GM15510 (cell line): ENCODE measurements around the gene TCAP.

Experiments used
- POLR2A ChIP-seq: IDR thresholded peaks from 3 replicates; pipeline ENCODE4 v1.6.1; 2011; ENCODE audit warnings: borderline replicate concordance; ENCODE audit not compliant: insufficient read length; ENCODE audit errors: extremely low read depth

TCAP gene

GRCh38 chr17:39666231-39666600, 1.1 kb downstream of the TCAP start:
- no peak for TF ChIP-seq POLR2A

DNA sequence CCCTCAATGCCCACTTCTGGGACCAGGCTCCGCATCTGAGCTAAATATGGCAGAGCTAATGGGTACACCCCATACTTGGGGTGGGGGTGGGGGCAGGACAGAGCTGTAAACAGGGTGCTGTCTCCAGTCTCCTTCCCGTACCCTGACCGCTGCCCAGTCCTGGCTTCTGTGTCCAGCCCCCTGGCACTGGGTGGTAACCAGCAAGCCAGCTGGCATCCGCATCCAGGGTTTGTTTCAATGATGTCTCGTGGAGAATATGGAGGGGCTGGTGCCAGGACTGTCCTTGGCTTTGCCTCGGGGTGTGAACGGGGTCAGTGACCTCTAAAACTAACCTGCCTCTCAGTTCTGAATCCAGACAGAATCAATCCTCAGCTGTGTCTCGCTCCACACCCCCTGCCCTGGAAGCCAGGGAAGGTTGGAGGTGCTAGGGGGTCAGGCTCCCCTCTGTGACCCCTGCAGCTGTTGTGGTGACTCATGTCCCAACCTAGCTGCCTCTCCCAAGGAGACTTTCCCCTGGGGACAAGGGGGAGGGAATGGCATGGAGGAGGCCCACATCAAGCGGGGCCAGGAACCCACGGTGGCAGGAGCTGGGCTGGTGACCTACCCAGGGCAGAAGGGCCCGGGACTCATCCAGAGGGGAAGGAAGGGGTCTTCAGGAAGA, 1.6 kb downstream of the TCAP start:
- TF ChIP-seq POLR2A = no peak

GRCh38 chr17:39667262-39667944, 2.3 kb downstream of the TCAP start:
- no peak for TF ChIP-seq POLR2A

DNA sequence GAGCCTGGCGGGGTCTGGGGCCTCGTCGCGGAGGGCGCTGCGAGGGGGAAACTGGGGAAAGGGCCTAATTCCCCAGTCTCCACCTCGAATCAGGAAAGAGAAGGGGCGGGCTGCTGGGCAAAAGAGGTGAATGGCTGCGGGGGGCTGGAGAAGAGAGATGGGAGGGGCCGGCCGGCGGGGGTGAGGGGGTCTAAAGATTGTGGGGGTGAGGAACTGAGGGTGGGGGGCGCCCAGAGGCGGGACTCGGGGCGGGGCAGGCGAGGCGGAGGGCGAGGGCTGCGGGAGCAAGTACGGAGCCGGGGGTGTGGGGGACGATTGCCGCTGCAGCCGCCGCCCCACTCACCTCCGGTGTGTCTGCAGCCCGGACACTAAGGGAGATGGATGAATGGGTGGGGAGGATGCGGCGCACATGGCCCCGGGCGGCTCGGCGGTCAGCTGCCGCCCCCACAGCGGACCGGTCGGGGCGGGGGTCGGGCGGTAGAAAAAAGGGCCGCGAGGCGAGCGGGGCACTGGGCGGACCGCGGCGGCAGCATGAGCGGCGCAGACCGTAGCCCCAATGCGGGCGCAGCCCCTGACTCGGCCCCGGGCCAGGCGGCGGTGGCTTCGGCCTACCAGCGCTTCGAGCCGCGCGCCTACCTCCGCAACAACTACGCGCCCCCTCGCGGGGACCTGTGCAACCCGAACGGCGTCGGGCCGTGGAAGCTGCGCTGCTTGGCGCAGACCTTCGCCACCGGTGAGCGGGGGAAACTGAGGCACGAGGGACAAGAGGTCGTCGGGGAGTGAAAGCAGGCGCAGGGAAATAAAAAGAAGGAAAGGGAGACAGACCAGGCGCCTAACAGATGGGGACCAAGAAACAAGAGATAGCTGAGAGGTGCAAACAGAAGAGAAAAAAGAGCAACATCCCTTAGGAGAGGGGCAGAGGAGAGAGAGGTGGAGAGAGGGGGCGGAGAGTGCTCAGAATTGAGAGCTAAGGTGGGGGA, 3.1 kb downstream of the TCAP start, which contains the start of gene PNMT:
Gene PNMT, plus strand, starts transcription at position 509 of the 980 bp plus-strand sequence. Its CDS starts 23 bp downstream, at position 532.
- no peak for TF ChIP-seq POLR2A

GRCh38 chr17:39669897-39670735, 5.0 kb downstream of the TCAP start:
- TF ChIP-seq POLR2A = no peak

- no peak for TF ChIP-seq POLR2A
Observed at GRCh38 chr17:39670746-39671145, 5.6 kb downstream of the TCAP start.

- no peak for TF ChIP-seq POLR2A
Observed at GRCh38 chr17:39671651-39672521, 6.7 kb downstream of the TCAP start.

DNA sequence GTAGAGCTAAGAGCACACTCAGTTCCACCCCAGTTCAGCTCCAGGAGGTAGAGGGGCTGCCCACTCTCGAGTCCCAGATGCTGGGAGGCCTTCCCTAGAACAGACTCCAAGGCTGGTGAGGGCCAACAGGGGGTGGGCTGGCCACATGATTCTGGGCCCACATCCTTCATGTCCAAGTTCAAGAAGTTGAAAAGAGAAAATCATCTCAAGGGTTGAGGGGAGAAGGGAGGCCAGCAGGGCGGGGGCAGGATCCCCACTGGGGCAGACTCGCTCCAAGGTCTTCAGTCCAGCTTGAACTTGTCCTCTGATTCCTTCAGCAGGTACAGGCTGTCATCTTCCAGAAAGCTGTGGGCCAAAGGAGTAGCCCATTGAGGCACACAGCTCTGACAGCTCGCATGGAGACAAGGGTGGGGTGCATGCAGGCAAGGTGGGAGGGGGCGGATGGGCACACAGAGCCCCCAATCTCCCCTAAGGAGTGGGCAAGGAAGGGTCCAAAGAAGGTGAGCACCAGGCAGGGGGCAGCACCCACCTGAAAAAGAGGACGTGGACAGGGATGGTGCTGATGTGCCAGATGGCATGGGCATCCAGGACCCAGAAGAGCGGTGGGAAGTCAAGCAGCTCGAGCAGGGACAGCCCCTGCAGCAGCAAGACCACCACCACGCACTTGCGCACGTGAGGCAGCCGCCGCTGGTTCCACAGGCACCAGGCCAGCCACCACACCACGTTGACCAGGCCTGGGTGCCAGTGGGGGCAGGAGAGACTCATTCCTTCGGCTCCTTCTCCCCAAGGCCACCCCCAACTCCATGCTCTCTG, 7.6 kb downstream of the TCAP start:
- TF ChIP-seq POLR2A = no peak

- no peak for TF ChIP-seq POLR2A
Observed at GRCh38 chr17:39673335-39674081, 8.4 kb downstream of the TCAP start.

GRCh38 chr17:39674179-39674578, 9.0 kb downstream of the TCAP start:
- no peak for TF ChIP-seq POLR2A

DNA sequence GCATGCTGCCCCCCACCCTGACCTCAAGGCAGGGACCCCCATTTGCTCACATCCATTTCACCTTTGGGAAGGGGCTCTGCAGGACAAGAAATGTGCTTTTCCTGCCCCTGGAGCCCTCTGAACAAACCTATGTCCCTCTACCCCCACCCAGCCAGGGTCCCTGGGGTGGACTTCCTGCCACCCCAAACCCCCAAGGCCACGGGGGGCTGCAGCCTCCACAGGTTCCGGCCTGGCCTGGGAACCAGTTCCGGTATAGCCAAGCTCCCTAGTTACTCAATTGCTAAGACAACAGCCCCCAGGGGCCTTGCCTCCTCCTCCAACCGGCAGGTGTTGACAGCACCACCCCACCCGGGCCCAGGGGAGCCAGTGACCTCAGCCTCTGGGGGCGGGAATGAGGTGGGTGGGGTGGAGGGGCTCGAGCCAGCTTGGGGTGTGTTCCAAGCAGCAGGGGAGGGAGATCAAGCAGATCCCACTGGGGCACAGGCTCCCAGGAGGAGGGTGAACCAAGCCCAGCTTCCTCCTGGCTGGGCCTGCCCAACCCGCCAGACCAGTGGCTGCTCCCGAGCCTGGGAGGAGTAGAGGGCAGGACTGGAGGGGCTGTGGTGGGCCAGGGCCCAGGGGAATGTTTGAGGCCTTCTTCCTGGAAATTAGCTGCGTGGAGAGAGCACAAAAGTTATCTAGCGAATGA, 9.7 kb downstream of the TCAP start:
- TF ChIP-seq POLR2A = no peak
